DLD1 (cell line): ENCODE measurements around the gene RAB31.

Source experiments
- in situ Hi-C: cut with HindIII; loops from 2 replicates; pipeline ENCODE4 v1.10.0; 2017; ENCODE audit warnings: low sequenced_read_pairs

Gene RAB31

GRCh38 chr18:9735879-9736278 lies 27.8 kb downstream of the RAB31 start:
- in situ Hi-C loops: no loop called here

DNA sequence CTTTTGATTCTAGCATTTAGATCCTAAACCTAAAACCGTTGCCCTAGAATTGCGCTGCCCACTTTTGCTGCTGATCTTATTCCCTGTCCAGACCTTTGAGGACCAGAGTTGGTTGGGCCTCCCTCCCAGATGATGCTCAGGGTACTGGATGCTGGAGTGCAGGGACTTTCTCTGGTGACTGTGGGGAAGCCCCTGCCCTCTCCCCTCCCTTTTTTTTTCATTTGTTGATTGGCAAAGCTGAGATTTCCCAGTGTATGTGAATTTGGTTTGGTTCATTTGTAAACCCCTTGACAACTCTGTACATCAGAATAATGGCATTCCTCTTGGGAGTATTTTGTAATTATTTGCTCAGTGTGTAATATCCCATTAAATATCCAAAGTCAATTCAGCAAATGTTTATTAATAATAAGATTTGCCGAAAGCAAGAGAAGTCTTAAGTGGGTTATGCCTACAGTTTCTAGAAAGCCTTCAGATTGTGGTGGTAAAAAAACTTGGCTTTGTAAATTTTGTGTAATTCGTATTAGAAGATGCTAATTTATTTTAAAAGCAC lies 28.3 kb downstream of the RAB31 start:
- in situ Hi-C loops: no loop called here

- in situ Hi-C loops: no loop called here
Measured at GRCh38 chr18:9737006-9737405, 28.9 kb downstream of the RAB31 start.

- in situ Hi-C loops: no loop called here
Measured at GRCh38 chr18:9737472-9738121, 29.5 kb downstream of the RAB31 start.

DNA sequence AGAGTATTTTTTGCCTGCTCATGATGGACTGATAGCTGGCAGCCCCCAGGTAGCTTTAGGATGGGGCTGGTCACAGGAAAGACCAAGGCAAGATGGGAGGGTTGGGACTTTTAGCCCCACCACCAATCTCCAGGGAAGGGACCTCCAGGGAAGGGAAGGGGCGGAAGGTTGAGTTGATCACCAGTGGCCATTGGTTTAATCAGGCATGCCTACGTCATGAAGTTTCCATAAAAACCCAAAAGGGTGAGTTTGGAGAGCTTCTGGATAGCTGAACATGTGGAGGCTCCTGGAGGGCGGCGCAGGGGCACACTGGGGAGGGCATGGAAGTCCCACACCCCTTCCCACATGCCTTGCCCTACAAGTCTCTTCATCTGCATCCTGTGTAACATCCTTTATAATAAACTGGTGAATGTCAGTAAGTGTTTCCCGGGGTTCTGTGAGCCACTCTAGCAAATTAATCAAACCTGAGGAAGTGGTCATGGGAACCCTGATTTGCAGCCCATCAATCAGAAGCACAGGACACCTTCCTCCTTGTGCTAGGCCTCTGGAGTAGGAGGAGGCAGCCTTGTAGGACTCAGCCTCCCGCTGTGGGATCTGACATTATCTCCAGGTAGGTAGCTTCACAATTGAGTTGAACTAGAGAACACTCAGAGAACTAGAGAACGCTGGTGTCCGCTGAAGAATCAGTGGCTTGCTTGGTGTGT lies 30.3 kb downstream of the RAB31 start:
- in situ Hi-C loops: no loop called here

GRCh38 chr18:9739516-9739915 lies 31.4 kb downstream of the RAB31 start:
- in situ Hi-C loops: no loop called here

DNA sequence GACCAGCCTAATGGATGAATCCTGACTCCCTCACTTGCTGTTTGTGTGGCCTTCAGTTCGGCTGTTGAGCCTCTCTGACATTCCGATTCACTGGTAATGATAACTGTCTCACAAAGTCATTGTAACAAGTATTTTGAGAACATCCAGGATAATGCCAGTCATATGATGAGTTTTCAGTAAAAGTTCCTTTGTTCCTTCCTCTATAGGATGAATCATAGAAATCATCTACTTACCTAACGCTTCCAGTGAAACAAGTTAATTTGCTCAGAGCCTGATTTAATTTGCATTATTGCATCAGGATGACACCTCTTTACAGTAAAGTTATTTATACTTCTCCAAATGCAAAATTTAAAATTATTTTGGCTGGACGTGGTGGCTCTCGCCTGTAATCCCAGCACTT lies 32.0 kb downstream of the RAB31 start:
- in situ Hi-C loops: no loop called here

DNA sequence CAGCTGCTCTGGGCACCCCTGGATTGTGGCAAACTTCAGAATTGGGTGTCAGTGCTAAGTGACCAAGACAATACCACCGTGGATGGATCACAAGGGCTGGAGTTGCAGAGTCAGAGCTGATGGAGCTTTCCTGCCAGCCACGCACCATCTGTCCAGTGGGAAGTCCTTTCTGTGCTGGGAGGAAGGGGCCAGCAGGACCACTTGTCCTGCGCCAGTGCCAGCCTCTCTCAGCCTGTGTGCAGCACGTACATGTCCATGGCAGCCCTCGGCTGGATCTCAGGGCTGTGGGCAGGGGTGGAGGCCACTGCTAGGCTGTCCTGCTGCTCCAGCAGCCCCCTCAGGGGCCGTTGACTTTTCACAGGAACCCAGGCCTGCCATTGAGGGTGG lies 33.3 kb downstream of the RAB31 start:
- in situ Hi-C loops: no loop called here

DNA sequence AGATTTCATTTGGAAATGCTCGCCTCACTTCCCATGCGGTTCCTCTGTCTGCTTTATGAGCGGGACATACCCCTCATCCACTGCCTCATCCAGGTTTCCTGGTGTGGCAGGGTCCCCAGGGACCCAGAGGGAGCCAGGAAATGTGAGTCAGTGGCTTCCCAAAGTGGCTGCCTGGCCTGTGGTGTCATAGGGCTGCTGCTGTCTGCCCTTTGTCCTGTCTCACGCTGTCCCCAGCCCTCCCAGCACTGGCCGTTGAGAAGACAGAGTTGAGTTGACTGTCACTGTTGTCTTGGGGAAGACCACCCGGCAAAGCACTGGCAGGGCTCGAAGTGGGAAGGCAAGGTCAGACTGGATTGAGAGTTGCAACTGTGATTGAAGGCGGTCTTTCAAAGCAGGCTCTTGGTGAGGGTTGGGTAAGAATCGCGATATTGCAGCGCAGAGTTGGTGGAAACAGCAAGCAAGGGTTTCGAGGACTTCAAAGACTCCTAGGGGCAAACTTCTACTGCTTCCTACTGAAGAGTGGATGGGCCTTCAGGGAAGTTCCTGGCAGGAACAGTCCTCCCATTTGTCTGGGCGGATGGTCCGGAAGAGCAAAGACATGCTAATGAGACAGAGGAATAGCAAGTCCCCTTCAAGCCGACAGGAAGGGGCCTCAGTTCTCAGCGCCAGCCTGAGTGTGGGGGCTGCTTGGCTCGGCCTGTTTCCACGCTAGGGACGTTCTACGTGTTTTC lies 33.9 kb downstream of the RAB31 start:
- in situ Hi-C loops: no loop called here

DNA sequence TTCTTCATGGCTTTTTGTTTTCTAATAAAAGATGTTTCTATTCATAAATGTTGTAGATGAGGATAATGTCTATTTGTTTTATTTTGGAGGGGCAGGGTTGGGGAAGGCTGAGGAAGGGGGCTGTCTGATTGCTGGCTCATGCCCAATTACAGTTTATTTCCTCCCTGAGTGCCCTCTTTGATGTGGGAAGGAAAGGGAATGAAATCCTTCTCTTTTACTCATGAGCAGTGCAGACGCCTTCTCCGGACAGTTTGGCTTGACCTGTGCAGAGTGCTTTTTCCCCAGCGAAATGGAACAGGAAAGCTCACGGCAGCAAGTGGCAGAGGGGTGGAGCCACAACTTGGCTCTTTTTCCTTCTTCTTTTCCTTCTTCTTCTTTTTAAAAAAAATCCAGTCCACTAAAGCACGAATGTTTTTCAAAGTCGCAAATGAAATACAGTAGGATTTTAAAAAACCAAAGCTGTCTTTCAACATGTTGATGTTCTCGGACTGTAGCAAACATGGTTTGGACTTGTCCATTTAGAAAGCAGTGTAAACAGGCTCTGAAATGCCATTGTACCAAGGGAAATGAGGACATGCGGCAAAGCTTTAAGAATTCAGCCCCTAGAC lies 34.5 kb downstream of the RAB31 start:
- in situ Hi-C loops: no loop called here

DNA sequence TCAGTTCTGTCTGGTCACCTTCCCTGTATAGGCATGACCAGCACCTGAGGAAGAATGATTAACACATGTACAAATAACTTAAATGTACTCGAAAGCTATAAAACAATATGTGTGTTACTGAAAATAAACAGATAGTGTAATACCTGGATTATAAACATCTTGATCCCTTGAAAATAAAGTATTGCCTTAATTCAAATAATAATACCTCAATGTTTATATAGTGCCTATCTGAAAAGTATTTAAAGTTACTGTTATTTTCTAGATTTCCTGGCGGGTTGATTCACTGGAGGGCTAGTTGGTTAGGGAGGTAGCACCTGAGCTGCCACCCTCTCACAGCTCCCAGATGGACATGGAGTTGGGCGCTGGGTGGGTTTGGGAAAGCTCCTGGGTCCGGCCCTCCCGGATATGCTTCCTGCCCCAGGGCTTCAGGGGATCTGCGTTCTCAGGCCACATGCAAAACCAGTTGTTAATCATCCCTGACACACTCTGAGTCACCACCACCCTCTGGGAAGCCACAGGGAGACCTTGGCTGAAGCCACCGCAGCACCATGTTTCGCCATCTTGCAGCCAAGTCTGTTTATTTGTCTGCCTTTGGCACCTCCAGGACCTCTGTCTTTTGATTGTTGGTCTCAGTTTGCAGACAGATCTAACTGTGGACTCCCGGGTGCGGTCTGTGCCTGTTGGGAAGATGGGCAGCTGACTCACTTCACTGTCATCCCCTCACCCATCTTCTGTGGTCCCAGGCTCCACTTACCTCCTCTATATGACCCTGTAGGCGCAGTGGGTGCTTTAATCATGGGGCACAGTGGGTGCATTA lies 35.3 kb downstream of the RAB31 start:
- in situ Hi-C loops: no loop called here

- in situ Hi-C loops: no loop called here
Measured at GRCh38 chr18:9746958-9747357, 38.9 kb downstream of the RAB31 start.

DNA sequence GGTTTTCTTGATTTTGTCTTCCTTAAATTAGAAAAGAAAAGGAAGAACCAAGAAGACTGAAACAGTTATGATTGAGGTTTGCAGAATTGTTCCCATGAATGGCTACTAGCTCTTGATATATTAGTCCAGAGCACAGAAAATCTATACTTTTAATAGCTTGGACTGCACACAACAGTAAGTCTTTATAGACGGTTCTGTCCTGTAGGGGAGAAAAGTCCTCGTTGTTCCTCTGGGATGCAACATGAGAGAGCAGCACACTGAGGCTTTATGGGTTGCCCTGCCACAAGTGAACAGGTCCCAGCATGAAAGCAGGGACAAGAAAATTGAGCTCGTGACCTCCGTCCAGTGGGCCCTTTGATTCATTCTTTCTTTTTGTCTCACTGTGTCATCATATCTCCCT lies 41.5 kb downstream of the RAB31 start:
- in situ Hi-C loops: no loop called here

GRCh38 chr18:9750112-9750511 lies 42.0 kb downstream of the RAB31 start:
- in situ Hi-C loops: no loop called here

DNA sequence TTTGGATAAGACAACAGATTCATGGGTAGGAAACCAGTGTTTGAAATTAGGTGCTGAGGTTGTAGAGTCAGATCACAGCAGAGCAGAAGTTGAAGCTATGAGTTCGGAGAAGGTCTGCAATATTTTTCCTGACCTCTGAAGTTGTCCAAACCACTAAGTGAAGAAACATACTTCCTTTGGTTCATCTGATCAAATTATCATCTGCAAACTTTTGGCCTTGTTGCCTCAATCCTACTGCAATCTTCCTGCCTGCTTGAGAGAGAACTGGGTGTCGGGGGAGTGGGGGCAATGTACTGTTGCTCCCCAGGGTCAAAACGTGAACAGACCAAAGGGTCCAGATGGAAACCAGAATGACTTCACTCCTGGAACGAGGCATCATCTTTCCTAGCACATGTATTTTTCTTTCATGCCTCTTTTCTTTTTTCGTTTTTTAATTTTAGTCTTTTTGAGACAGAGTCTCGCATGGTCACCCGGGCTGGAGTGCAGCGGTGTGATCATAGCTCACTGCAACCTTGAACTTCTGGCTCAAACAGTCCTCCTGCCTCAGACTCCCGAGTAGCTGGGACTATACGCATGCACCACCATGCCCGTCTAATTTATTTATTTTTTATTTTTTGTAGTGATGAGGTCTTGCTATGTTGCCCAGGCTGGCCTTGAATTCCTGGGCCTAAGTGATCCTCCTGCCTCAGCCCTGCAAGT lies 42.7 kb downstream of the RAB31 start:
- in situ Hi-C loops: no loop called here

DNA sequence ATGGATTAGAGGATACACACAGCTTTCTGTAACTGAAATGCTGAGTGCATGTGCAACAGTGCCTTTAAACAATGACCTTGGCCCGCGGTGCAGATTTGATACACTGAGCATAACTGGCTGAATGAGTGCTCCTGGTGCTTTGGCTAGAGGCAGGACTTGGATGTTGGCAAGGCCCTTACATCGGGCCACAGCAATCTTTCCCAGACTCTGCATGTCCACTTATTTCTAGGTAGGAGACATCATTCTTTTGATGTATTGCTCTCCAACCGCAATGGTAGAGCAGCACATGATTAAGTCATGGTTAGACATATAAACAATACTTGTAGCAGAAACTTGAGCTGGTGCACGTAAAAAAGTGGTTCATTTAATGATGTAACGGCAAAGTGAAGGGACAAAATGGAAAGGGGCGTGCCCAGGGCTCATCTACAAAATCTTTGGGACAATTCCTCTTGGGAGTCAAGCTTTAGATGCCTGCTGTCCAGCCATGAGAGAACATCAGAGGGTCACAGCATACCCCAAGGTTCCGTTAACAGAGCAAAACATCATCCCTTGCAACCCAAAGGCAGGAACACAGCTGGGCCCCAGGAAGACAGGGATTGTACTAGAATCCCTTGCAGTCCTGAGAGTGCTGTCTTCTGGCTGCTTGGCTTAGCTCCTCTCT lies 43.4 kb downstream of the RAB31 start:
- in situ Hi-C loops: no loop called here

GRCh38 chr18:9753846-9754245 lies 45.7 kb downstream of the RAB31 start:
- in situ Hi-C loops: no loop called here

GRCh38 chr18:9755110-9755509 lies 47.0 kb downstream of the RAB31 start:
- in situ Hi-C loops: no loop called here

DNA sequence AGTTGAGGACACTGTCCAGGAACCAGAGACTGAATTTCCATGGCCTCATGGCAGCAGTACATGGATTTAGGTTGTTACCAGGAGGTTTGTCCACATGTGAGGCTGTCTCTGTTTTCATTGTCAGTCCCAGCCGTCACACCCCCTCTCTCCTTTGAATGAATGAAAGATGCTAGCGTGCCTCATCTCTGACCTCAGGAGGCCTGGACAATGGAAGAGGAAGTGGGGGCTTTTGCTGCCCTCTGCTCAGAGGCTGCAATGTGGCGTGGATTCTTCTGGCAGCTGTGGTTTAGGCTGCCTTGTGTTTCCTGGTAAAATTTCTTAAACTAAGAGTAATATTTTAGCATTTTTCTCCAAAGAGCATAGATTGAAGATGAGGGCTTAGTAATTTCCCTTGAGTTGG lies 47.5 kb downstream of the RAB31 start:
- in situ Hi-C loops: no loop called here
